BLaER1 (cell line): ENCODE data around the gene NSDHL.
A peak's percentile ranks its signal among the peaks of the same experiment; 100 is the strongest.
"Not testable (repeated sequence)": the region's sequence is repeated elsewhere in the genome, so short reads cannot be mapped to it uniquely, and the experiment has no call there.

Experiments
- H3K27ac ChIP-seq: shearing (Covaris generic); formaldehyde crosslinking; 2 replicates; pipeline ENCODE4 v1.8.1; 2022
- H3K27me3 ChIP-seq: shearing (Covaris generic); formaldehyde crosslinking; 2 replicates; pipeline ENCODE4 v1.8.1; 2022
- H3K36me3 ChIP-seq: shearing (Covaris generic); formaldehyde crosslinking; 2 replicates; pipeline ENCODE4 v1.8.1; 2022
- H3K4me1 ChIP-seq: shearing (Covaris generic); formaldehyde crosslinking; 2 replicates; pipeline ENCODE4 v1.8.1; 2022
- H3K4me2 ChIP-seq: shearing (Covaris generic); formaldehyde crosslinking; 2 replicates; pipeline ENCODE4 v1.8.1; 2022
- H3K4me3 ChIP-seq: shearing (Covaris generic); formaldehyde crosslinking; 2 replicates; pipeline ENCODE4 v1.8.1; 2022
- H3K9ac ChIP-seq: shearing (Covaris generic); formaldehyde crosslinking; 2 replicates; pipeline ENCODE4 v1.8.1; 2022
- H3K9me3 ChIP-seq: shearing (Covaris generic); formaldehyde crosslinking; 2 replicates; pipeline ENCODE4 v1.8.1; 2022
- H4K20me1 ChIP-seq: shearing (Covaris generic); formaldehyde crosslinking; 2 replicates; pipeline ENCODE4 v1.8.1; 2022
- Cebpa-rat ChIP-seq: shearing (Covaris generic); IDR thresholded peaks from 2 replicates; pipeline ENCODE4 v1.8.1; 2022

The NSDHL gene

DNA sequence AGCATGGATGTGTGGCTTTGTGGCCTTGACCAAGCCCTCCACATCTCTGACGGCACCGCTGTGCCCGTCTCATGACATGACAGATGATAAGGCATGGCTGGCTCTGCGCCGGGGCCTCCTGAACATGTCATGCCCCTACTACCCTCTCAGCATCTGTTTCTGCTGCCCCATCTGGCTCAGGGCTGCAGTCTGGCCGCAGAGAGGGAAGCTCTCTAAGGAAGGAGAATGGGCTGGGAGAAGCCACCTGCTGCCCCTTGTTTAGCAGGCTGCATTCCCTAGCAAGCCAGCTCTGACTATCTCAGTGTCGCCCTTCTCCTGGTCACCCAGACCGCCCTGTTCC is 74.2 kb downstream of the NSDHL start:
- no peak overlapping the region for H3K4me3 ChIP-seq
- no peak for TF ChIP-seq Cebpa-rat
- peaks cover 87% of the 10 kb centered on the region for H3K27me3 ChIP-seq
- H3K4me2 ChIP-seq = no peak overlapping the region
- no peaks in the 10 kb centered on the region for H3K9me3 ChIP-seq
- H3K9ac ChIP-seq = no peak overlapping the region
- H3K4me1 ChIP-seq = peaks cover 12% of the 10 kb centered on the region; the same call in 1 of the 2 replicates
- H4K20me1 ChIP-seq = peaks cover 70% of the 10 kb centered on the region; the same call in 1 of the 2 replicates
- H3K36me3 ChIP-seq = no peaks in the 10 kb centered on the region
- H3K27ac ChIP-seq = no peak overlapping the region

DNA sequence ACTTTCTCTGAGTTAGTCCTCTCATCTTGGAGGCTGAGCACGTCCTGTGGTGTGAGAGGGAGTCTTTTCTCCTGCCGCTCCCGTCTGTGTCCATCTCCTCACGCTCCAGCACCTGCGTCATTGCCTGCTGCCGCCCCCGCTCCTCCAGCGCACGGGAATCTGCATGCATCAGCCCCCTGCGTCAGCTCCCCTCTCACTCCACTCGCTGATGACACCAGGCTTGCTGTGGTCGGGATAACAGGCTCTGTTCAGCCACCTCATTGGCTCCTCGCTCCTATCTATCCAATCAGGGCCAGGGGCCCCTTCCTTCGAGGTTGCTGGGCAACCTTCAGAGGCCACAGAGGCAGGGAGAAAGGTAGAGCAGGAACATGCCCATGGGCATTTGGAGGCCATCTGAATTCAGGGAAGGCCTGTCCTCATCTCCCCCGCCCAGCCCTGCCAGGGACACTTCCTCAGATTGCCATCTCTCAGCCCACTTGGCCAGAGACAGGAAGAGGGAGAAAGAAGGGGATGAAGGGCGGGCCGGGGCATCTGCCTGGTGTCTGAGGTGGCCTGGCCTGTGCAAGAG is 76.3 kb downstream of the NSDHL start:
- H3K4me1 ChIP-seq = peaks cover 23% of the 10 kb centered on the region
- H3K36me3 ChIP-seq = no peaks in the 10 kb centered on the region
- no peak overlapping the region for H3K4me2 ChIP-seq
- peaks cover 58% of the 10 kb centered on the region; the same call in 1 of the 2 replicates for H4K20me1 ChIP-seq
- no peaks in the 10 kb centered on the region for H3K9me3 ChIP-seq
- peaks cover 80% of the 10 kb centered on the region for H3K27me3 ChIP-seq
- no peak for TF ChIP-seq Cebpa-rat
- no peak overlapping the region for H3K4me3 ChIP-seq
- no peak overlapping the region for H3K27ac ChIP-seq
- no peak overlapping the region for H3K9ac ChIP-seq

DNA sequence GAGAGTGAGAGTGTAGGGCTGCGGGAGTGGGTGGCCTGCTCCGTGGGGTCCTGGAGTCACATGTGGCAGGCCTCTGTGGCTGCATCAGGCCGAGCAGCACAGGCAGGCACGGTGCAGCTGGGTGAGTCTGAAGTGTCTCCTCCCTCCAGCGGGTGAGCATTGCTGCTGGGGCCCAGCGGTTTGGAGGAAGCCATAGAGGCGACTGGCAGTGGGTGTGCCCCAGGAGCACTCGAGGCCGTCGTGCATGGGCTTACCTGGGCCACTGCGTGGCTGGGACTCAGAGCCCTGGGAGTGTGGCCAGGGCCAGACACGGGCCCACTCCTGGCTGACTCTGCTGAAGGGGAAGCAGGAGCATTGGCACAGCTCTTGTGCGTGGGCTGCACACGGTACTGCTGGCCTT is 77.6 kb downstream of the NSDHL start:
- Histone ChIP-seq H4K20me1 (peaks cover 55% of the 10 kb centered on the region; the same call in 1 of the 2 replicates), H3K36me3 (no peaks in the 10 kb centered on the region), H3K4me3 (no peak overlapping the region), H3K27me3 (peaks cover 82% of the 10 kb centered on the region), H3K27ac (no peak overlapping the region), H3K4me2 (no peak overlapping the region), H3K4me1 (peaks cover 35% of the 10 kb centered on the region), H3K9me3 (no peaks in the 10 kb centered on the region), H3K9ac (no peak overlapping the region)
- no peak for TF ChIP-seq Cebpa-rat

DNA sequence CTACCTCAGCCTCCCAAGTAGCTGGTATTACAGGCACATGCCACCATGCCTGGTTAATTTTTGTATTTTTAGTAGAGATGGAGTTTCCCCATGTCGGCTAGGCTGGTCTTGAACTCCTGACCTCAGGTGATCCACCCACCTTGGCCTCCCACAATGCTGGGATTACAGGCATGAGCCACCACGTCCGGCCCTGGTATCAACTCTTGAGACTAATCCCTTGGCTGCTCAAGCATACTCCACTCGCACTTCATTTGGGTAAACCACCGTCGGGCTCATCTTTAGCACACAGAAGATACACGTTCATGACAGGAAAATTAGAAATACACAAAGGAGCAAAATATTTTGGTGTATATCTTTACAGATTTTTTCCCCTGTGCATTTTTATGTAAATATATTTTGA is 79.2 kb downstream of the NSDHL start:
- Histone ChIP-seq H3K4me2 (peak overlapping the region; percentile 24; the same call in 1 of the 2 replicates), H3K27me3 (peaks cover 84% of the 10 kb centered on the region), H4K20me1 (peaks cover 57% of the 10 kb centered on the region; the same call in 1 of the 2 replicates), H3K4me1 (peaks cover 40% of the 10 kb centered on the region)
- not testable (repeated sequence) for H3K4me3 ChIP-seq, H3K9ac ChIP-seq, H3K9me3 ChIP-seq, H3K27ac ChIP-seq, H3K36me3 ChIP-seq

DNA sequence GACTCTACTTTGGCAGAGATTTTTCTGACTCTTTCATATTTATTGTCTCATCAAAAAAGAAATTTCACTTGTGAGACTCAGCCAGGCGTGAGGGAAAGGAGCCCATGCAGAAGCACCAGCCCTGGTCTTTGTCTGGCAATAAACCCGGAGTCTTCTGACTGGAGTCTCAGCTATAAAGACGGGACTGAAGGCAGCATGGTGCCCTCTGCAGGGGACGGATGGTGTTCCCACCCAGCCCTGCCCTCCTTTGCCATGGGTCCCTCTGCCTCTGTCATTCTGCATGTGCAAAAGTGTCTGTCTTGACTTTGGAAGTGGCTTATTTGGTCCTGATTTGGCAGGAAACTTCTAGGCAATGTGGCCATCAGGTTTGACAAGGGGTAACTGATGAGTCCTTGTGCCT is 81.2 kb downstream of the NSDHL start:
- Histone ChIP-seq H4K20me1 (peaks cover 55% of the 10 kb centered on the region; the same call in 1 of the 2 replicates), H3K4me3 (no peak overlapping the region), H3K4me2 (no peak overlapping the region), H3K4me1 (peaks cover 53% of the 10 kb centered on the region), H3K27ac (no peak overlapping the region), H3K9me3 (no peaks in the 10 kb centered on the region), H3K36me3 (no peaks in the 10 kb centered on the region), H3K27me3 (peaks cover 83% of the 10 kb centered on the region), H3K9ac (no peak overlapping the region)
- no peak for TF ChIP-seq Cebpa-rat

DNA sequence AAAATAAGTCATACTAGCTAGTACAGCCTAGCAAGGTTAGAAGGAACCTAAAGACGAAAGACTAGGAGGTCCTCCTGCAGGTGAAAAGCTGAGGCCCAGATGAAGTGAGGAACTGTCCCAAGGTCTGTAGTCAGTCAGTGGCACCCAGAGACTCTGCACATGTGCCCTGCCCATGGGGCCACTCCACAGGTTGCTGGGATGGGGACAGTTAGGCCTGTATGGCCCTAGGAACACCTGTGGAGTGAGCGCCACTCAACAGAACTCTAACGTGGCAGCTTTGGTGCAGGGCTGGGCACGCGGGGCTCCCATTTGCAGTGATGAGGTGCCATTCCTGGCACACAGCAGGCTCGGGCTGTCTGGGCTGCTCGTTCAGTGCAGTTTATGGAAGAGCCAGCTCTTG is 81.8 kb downstream of the NSDHL start:
- H3K4me1 ChIP-seq = peaks cover 53% of the 10 kb centered on the region
- peaks cover 81% of the 10 kb centered on the region for H3K27me3 ChIP-seq
- H3K9ac ChIP-seq = 0 out of 2 replicates have a peak overlapping the region, but pooled peaks have one; percentile 8
- H3K4me3 ChIP-seq = no peak overlapping the region
- TF ChIP-seq Cebpa-rat = no peak
- H3K27ac ChIP-seq = 0 out of 2 replicates have a peak overlapping the region, but pooled peaks have one; percentile 55
- no peaks in the 10 kb centered on the region for H3K9me3 ChIP-seq
- peak overlapping the region; percentile 65 for H3K4me2 ChIP-seq
- H4K20me1 ChIP-seq = peaks cover 51% of the 10 kb centered on the region; the same call in 1 of the 2 replicates
- H3K36me3 ChIP-seq = no peaks in the 10 kb centered on the region

DNA sequence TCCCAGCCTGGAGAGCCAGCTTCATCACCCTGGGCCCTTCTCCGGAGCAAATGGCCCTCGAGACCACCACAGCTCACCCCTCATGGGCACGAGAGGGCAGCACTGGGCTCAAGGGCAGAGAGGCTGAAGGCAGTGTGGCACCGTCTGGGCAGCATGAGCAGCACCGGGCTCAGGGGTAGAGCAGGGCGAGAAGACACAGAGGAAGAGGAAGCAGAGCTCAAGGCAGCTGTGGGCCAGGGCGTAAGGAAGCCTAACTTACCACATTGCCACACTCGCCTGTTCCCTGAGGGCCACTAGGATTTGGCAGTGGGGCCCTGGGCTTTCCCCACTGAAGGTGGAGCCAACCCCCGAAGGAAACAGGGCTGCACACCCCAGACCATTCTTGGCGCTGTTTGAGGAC is 82.5 kb downstream of the NSDHL start:
- Histone ChIP-seq H4K20me1 (peaks cover 44% of the 10 kb centered on the region; the same call in 1 of the 2 replicates), H3K27ac (peak overlapping the region; percentile 55; the same call in 1 of the 2 replicates), H3K4me2 (peak overlapping the region; percentile 65), H3K9me3 (no peaks in the 10 kb centered on the region), H3K4me3 (no peak overlapping the region), H3K36me3 (no peaks in the 10 kb centered on the region), H3K4me1 (peaks cover 53% of the 10 kb centered on the region), H3K9ac (0 out of 2 replicates have a peak overlapping the region, but pooled peaks have one; percentile 8), H3K27me3 (peaks cover 81% of the 10 kb centered on the region)
- no peak for TF ChIP-seq Cebpa-rat

DNA sequence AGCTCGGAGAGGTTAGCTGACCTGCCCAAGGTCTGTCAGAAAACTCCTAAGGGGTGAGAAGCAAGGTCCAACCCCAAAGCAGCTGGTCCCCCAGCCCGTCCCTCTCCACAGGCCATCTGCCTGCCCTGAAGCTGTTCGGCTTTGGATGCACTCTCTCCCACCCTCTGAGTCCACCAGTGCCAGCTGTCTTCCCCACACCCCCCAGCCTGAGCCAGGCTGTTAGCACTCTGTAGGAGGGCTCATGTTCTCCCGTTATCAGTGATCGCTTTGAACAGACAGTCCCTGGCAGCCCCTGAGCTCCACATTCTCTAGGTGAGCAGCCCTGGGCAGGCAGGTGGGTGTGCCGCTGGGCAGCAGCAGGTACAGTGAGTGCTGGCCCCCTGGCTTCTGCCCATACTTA is 83.0 kb downstream of the NSDHL start:
- Histone ChIP-seq H3K4me3 (no peak overlapping the region), H3K4me1 (peaks cover 53% of the 10 kb centered on the region), H3K27me3 (peaks cover 80% of the 10 kb centered on the region), H3K4me2 (peak overlapping the region; percentile 65), H3K27ac (0 out of 2 replicates have a peak overlapping the region, but pooled peaks have one; percentile 55), H3K9ac (0 out of 2 replicates have a peak overlapping the region, but pooled peaks have one; percentile 8), H3K36me3 (no peaks in the 10 kb centered on the region), H4K20me1 (peaks cover 38% of the 10 kb centered on the region; the same call in 1 of the 2 replicates), H3K9me3 (no peaks in the 10 kb centered on the region)
- no peak for TF ChIP-seq Cebpa-rat

DNA sequence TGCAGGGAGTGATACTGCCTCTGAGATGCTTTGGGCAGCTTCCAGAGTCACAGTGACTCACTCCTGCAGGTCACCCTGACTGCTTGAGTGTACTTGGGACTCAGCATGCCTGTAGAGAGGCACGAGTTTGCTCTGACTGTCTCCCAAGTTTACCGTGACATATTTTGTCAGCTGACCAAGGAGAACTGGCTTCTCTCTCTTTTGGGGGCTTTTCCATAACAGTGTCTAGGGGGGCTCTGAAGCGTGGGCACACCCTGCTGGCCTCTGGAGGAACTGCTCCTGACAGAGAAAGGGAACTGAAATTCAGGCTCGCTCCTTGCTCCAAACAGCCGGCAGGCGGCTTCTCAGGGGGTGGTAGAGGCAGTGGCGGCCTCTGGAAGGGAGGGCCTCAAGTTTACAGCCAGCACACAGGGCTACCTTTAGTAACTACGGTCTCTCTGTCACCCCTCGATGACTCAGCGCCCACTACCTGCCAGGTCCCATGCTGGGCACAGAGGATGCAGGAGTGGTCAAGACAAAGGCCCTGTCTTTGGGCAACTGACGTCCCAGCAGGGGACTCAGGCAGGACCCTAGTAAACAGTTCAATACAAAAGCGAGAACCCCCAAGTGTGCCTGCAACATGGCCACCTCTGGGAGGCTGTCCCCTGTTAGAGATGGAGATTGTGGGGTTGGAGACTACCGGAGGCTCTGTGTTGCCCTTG is 84.8 kb downstream of the NSDHL start:
- TF ChIP-seq Cebpa-rat = no peak
- H4K20me1 ChIP-seq = peaks cover 29% of the 10 kb centered on the region; the same call in 1 of the 2 replicates
- H3K9ac ChIP-seq = no peak overlapping the region
- no peak overlapping the region for H3K4me3 ChIP-seq
- no peak overlapping the region for H3K27ac ChIP-seq
- H3K27me3 ChIP-seq = peaks cover 86% of the 10 kb centered on the region
- no peaks in the 10 kb centered on the region for H3K9me3 ChIP-seq
- H3K4me2 ChIP-seq = peak overlapping the region; percentile 45; the same call in 1 of the 2 replicates
- H3K36me3 ChIP-seq = no peaks in the 10 kb centered on the region
- peaks cover 39% of the 10 kb centered on the region for H3K4me1 ChIP-seq
